Stimulated activated naive CD8-positive, alpha-beta T cell treated with anti-CD3 and anti-CD28 coated beads, Interleukin-15, amount 100 ng/mL, for 72 hours (primary cell): ENCODE data around the gene CYP4A22.
"Not testable (repeated sequence)": the region's sequence is repeated elsewhere in the genome, so short reads cannot be mapped to it uniquely, and the experiment has no call there.

Experiments
- ATAC-seq: fragments of 150-1000 bp; cut with Tn5 transposase; 2 replicates; pipeline ENCODE4 v1.10.0; 2021; ENCODE audit warnings: mild to moderate bottlenecking, moderate library complexity
- DNase-seq, 2 donors: peaks; one replicate each; pipeline ENCODE4 v3.0.0; 2021 to 2022
- H3K27ac Mint-ChIP-seq, 2 donors: one replicate each; pipeline ENCODE4 v1.8.0; 2022; ENCODE audit warnings: mild to moderate bottlenecking in 2 of 2, mixed read lengths in 2 of 2, moderate library complexity in 2 of 2
- H3K27me3 Mint-ChIP-seq: one replicate; pipeline ENCODE4 v1.8.0; 2022; ENCODE audit warnings: mixed read lengths
- H3K4me1 Mint-ChIP-seq: one replicate; pipeline ENCODE4 v1.8.0; 2022; ENCODE audit warnings: mild to moderate bottlenecking, mixed read lengths
- H3K4me3 Mint-ChIP-seq, 2 donors: one replicate each; pipeline ENCODE4 v1.8.0; 2022; ENCODE audit warnings: mild to moderate bottlenecking in 2 of 2, mixed read lengths in 2 of 2, moderate library complexity in 1 of 2
- H3K9me3 Mint-ChIP-seq, 2 donors: one replicate each; pipeline ENCODE4 v1.8.0; 2022; ENCODE audit warnings: mixed read lengths in 2 of 2

Gene CYP4A22, protein sequence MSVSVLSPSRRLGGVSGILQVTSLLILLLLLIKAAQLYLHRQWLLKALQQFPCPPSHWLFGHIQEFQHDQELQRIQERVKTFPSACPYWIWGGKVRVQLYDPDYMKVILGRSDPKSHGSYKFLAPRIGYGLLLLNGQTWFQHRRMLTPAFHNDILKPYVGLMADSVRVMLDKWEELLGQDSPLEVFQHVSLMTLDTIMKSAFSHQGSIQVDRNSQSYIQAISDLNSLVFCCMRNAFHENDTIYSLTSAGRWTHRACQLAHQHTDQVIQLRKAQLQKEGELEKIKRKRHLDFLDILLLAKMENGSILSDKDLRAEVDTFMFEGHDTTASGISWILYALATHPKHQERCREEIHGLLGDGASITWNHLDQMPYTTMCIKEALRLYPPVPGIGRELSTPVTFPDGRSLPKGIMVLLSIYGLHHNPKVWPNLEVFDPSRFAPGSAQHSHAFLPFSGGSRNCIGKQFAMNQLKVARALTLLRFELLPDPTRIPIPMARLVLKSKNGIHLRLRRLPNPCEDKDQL

DNA sequence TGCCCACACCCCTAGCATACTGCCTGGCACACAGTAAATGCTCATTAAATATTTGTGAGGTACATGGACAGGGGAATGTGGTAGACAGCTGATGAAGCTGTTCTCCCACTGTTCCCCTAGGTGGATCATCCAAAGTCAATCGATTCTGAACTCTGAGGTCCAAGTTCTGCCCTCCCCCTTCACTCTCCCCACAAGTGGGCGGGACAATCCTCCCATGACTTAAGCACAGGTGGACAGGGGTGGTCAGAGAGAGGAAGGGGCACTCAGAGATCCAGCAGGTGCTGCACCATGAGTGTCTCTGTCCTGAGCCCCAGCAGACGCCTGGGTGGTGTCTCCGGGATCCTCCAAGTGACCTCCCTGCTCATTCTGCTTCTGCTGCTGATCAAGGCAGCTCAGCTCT, at the start of gene CYP4A22:
Gene CYP4A22 (plus strand): TSS at position 244 of the 400 bp plus-strand sequence. CDS start 45 bp downstream, at position 289.
- DNase-seq (no peak), ATAC-seq (no peak)
- Mint-ChIP-seq H3K4me1 (no peaks in the 10 kb centered on the region), H3K27ac (no peak within 1 kb of the TSS), H3K27me3 (peaks cover 5% of the 10 kb centered on the region), H3K9me3 (no peaks in the 10 kb centered on the region), H3K4me3 (no peak within 1 kb of the TSS)

DNA sequence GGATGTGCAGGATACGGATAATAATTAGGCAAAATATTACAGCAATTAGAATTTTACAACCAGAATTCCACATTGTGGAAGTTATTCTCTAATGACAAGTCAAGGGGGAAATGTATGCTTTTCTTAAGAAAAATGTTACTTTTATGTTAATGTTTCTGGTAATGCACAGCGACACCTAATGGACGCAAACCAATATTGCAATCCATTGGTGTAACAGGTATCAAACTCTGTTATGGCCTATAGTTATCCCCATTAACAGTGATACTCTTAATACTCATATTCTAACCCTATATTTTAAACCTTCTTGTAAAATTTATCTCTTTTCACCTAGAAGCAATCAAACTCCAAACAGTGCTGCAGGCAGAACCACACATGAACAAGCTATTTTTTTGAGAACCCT, 47.9 kb upstream of the CYP4A22 start:
- H3K27ac Mint-ChIP-seq, H3K4me1 Mint-ChIP-seq, H3K27me3 Mint-ChIP-seq, ATAC-seq, H3K4me3 Mint-ChIP-seq, H3K9me3 Mint-ChIP-seq: not testable (repeated sequence)
- DNase-seq, result peak; percentile 21 to 27

DNA sequence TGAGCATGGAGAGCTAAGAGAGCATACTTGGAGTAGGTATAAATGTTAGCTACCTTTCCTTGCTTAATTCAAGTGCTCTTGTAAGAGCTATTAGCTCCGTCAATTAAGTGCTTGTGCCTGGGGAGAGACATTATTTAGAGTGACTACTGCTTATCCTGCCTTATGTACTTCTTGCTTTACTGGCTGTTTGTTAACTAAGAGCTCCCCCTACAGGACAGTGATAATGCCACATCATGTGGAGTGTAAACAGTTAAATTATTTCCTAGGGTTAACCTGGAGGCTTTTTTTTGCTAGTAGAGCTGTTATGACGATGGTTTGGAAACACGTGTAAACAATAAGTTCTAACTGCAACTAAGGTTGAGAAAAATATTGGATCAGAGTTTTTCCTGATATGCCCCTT, 45.8 kb upstream of the CYP4A22 start:
- H3K4me3 Mint-ChIP-seq, DNase-seq, ATAC-seq, H3K4me1 Mint-ChIP-seq, H3K27ac Mint-ChIP-seq, H3K27me3 Mint-ChIP-seq, H3K9me3 Mint-ChIP-seq: not testable (repeated sequence)

DNA sequence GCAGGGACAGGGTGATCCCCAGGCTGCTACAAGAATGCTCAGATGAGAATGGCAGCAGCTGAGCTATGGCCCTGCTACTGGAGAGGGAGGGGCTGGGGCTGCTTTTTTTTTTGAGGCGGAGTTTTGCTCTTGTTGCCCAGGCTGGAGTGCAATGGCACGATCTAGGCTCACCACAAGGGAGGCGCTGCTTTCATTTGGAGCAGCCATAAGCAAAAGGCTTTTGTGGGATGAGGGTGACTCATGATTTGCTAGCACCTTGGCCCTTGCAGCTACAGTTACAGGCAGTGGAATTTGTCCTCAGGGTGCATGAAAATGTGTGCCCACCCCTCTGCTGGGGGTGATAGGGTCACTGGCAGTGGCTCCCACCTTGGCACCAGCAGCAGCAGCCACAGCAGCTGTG, 32.4 kb upstream of the CYP4A22 start:
- no peak overlapping the region for H3K27ac Mint-ChIP-seq
- no peak for DNase-seq
- H3K9me3 Mint-ChIP-seq, result peaks cover 0 to 14% of the 10 kb centered on the region in 2 donors
- no peaks in the 10 kb centered on the region for H3K4me1 Mint-ChIP-seq
- H3K27me3 Mint-ChIP-seq, result peaks cover 17% of the 10 kb centered on the region
- ATAC-seq, result no peak
- H3K4me3 Mint-ChIP-seq, result no peak overlapping the region

DNA sequence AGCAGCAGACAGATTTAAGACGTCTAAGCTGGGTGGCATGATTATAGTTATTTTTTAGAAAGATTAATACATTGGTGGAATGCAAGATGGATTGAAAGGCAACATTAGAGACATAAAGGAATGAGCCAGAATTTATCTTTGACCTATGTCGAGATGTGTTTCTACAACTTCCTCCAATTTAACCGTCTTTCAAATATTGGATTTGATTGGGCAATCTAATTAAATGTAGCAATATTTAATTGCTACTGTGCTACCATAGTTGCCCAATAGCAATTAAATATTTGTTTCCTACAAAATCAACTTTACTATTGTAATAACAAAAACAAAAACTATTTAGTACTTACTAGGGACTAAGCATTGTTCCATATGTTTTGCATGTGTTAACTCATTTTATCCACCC, 30.4 kb upstream of the CYP4A22 start:
- H3K4me3 Mint-ChIP-seq, result no peak overlapping the region
- no peak overlapping the region for H3K27ac Mint-ChIP-seq
- ATAC-seq (no peak), DNase-seq (no peak)
- H3K27me3 Mint-ChIP-seq, result peaks cover 17% of the 10 kb centered on the region
- H3K4me1 Mint-ChIP-seq, result no peaks in the 10 kb centered on the region
- peaks cover 0 to 14% of the 10 kb centered on the region in 2 donors for H3K9me3 Mint-ChIP-seq

DNA sequence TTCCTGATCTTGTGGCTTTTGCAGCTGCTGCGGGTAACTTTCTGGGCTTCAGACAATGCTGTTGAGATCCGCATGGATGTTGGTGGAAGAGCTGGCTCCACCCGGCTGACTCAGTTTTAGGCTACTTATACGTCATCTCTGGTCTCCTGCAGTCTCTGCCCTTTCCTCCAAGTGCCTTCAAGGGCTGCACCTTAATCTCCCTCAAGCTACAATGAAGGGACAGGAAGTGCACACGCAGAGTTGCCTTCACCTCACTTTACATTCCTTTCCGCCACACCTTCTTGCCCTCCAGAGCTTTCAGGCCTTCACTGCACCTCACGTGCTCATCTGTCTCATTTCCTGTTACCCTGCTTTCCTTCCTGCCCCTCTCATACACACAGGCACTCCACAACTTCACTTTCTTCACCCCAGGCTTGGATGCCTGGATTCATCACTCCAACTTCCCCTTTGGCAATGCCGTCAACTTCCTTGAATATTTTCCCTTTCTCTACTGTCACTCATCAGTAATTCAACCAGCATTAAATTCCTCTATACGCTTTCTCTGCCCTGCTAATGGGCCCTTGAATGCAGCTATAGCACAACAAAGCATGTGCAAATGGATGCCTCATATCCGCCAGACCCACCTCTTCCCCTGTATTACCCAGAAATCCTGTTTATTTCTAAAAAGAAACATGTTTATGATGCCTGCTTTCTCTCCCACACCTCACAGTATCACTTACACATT, 29.2 kb upstream of the CYP4A22 start:
- not testable (repeated sequence) for H3K4me3 Mint-ChIP-seq, DNase-seq, H3K27ac Mint-ChIP-seq, H3K9me3 Mint-ChIP-seq, H3K4me1 Mint-ChIP-seq, ATAC-seq
- peaks cover 17% of the 10 kb centered on the region for H3K27me3 Mint-ChIP-seq

DNA sequence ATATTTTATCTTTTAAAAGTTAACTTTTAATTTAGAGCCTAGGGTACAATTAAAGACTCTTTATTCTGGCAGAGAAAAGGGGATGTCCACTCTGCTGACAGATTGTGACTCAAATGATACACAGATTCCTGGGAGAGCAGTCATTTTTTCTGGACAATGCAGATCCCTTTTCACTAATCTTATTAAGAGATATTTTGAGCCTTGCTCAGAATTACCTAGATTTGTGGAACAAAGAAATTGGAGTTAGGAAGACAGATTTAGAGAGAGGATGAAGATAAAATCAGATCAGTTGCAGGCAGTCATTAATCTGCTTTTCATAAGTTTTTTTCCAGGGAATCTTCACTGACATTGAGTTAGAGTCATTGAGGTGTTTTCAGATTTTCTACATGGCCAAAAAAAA, 27.8 kb upstream of the CYP4A22 start:
- DNase-seq, ATAC-seq, H3K4me3 Mint-ChIP-seq, H3K4me1 Mint-ChIP-seq, H3K9me3 Mint-ChIP-seq: not testable (repeated sequence)
- Mint-ChIP-seq H3K27ac (peak overlapping the region in 1 of 2 donors; percentile 49), H3K27me3 (peaks cover 17% of the 10 kb centered on the region)

DNA sequence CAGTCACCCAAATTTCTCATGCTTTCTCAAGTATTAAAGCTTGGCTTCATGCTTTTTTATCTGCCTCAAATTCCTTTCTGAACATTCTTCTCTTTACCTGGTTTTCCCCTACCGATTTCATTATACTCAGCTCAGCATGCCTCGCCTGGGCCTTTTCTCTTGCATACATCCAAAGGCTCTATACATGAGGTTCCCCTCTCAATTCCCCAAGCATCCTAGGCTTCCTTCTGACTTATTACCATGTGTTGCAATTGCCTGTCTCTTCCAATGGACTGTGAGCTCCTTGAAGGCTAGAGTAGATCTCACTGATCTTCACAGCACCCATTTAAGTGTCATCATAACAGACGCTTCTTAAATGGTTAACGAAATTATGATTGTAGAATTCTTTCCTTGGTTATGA, 24.1 kb upstream of the CYP4A22 start:
- ATAC-seq, result no peak
- no peak for DNase-seq
- peaks cover 7% of the 10 kb centered on the region for H3K27me3 Mint-ChIP-seq
- no peak overlapping the region for H3K27ac Mint-ChIP-seq
- H3K4me3 Mint-ChIP-seq, result no peak overlapping the region
- no peaks in the 10 kb centered on the region for H3K4me1 Mint-ChIP-seq
- no peaks in the 10 kb centered on the region for H3K9me3 Mint-ChIP-seq

DNA sequence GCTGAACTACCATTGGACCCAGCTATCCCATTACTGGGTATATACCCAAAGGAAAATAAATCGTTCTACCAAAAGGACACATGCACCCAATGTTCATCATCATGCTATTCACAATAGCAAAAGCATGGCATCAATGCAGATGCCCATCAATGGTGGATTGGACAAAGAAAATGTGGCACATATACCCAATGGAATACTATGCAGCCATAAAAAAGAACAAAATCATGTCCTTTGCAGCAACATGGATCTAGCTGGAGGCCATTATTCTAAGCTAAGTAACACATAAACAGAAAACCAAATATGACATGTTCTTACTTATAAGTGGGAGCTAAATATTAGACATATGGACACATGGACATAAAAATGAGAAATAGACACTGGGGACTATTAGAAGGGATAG, 16.2 kb upstream of the CYP4A22 start:
- H3K27me3 Mint-ChIP-seq, result peaks cover 18% of the 10 kb centered on the region
- H3K9me3 Mint-ChIP-seq, H3K4me1 Mint-ChIP-seq, H3K27ac Mint-ChIP-seq, H3K4me3 Mint-ChIP-seq, DNase-seq, ATAC-seq: not testable (repeated sequence)

DNA sequence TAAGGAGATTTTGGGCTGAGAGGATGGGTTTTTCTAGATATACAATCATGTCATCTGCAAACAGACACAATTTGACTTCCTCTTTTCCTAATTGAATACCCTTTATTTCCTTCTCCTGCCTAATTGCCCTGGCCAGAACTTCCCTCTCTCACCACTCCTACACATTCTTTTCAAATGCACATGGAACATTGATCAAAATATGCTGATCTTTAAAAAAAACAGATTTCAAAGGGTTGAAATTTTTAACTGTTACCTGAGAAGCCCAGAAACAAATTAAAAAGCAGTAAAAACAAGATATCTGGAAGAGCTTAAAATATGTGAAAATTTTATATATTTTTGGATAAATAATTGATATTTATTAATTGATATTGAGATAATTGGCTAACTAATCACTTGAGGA, 12.4 kb upstream of the CYP4A22 start:
- ATAC-seq, DNase-seq, H3K4me3 Mint-ChIP-seq, H3K9me3 Mint-ChIP-seq, H3K4me1 Mint-ChIP-seq, H3K27ac Mint-ChIP-seq, H3K27me3 Mint-ChIP-seq: not testable (repeated sequence)

DNA sequence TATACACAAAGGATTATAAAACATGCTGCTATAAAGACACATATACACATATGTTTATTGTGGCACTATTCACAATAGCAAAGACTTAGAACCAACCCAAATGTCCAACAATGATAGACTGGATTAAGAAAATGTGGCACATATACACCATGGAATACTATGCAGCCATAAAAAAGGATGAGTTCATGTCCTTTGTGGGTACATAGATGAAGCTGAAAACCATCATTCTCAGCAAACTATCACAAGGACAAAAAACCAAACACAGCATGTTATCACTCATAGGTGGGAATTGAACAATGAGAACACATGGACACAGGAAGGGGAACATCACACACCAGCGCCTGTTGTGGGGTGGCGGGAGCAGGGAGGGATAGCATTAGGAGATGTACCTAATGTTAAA, 10.2 kb upstream of the CYP4A22 start:
- not testable (repeated sequence) for H3K4me1 Mint-ChIP-seq, H3K27ac Mint-ChIP-seq, H3K9me3 Mint-ChIP-seq, DNase-seq, H3K4me3 Mint-ChIP-seq, ATAC-seq
- H3K27me3 Mint-ChIP-seq, result peaks cover 17% of the 10 kb centered on the region

DNA sequence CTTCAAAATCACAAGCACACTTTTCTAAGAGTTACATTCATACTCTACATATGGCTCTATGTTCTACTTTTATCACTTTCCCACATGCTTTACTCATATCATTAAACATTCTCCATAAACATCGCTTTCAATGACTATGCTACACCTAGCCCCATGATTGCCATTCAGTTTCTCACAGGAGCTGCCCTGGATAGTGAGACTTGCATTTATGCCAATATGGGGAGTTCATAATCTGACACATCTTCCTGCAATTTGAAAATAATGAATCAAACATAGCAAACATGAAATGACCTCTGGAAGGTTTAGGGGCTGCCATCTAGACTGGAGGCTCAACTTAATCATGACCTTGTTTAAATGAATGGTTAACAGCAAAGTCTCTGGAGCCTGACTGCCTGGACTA, 9.0 kb upstream of the CYP4A22 start:
- Mint-ChIP-seq H3K27ac (no peak overlapping the region), H3K4me3 (no peak overlapping the region), H3K4me1 (no peaks in the 10 kb centered on the region), H3K27me3 (peaks cover 17% of the 10 kb centered on the region), H3K9me3 (no peaks in the 10 kb centered on the region)
- no peak for ATAC-seq
- DNase-seq, result no peak

DNA sequence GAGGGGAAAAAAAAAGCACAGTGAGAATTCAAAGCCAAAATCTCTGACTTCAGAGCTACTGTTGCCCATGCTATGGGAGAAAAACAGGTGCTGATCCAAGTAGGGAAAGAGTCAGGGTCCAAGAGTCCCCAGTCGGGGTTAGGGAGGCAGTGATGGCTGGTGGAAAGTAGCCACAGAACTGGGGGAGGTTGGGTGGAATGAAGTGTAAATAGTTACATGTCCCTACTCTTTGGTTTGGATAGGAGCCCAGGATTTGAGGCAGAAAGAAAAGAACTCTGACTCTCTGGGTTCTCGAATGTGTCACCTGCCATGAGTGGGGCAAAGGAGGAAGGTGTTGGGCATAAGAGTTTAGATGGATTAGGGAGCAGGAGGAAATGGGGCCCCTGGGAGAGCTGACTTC, 8.4 kb upstream of the CYP4A22 start:
- H3K27ac Mint-ChIP-seq, ATAC-seq, H3K4me1 Mint-ChIP-seq, H3K9me3 Mint-ChIP-seq, DNase-seq, H3K4me3 Mint-ChIP-seq: not testable (repeated sequence)
- H3K27me3 Mint-ChIP-seq, result peaks cover 17% of the 10 kb centered on the region

DNA sequence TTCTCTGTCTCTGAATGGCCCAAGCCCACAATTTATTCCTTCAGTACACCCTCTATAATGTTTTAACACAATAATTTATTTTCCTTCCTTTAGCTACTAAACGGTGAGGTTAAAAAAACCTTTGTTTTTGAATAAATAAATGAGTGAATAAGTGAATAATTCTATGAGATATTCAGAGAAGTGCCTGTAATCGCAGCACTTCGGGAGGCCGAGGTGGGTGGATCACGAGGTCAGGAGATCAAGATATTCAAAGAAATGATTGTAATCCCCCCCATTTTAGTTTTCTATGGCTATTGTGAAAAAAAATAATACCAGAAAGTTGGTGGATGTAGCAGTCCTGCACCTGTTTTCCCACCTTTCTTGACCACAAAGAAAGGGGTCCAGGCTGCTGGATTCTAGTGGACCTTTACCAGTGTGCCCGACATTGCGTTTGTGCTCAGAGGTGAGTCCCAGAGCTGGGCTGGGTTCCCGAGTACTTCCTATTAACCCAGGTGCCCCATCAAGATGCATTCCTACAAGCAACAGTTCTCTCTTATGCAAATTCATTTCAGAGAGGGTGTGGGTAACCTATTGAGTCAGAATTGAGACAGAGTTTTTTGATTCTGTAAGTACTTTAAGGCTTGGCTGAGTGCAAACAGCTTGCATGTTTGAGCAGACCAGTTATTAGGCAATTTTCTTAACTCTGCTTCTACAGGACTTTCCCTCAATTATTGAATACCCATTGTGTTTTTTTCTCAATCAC, 7.6 kb upstream of the CYP4A22 start:
- not testable (repeated sequence) for H3K4me3 Mint-ChIP-seq, H3K4me1 Mint-ChIP-seq, DNase-seq, ATAC-seq, H3K9me3 Mint-ChIP-seq
- Mint-ChIP-seq H3K27ac (peak overlapping the region in 1 of 2 donors; percentile 35), H3K27me3 (peaks cover 15% of the 10 kb centered on the region)

DNA sequence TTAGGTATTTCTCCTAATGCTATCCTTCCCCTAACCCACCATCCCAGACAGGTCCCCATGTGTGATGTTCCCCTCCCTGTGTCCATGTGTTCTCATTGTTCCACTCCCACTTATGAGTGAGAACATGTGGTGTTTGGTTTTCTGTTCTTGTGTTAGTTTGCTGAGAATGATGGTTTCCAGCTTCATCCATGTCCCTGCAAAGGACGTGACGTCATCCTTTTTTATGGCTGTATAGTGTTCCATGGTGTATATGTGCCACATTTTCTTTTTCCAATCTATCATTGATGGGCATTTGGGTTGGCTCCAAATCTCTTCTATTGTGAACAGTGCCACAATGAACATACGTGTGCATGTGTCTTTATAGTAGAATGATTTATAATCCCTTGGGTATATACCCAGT, 4.6 kb upstream of the CYP4A22 start:
- ATAC-seq, H3K4me3 Mint-ChIP-seq: not testable (repeated sequence)

More for the DNA sequence above, 4.6 kb upstream of the CYP4A22 start:
- H3K4me1 Mint-ChIP-seq, H3K27me3 Mint-ChIP-seq, H3K9me3 Mint-ChIP-seq, H3K27ac Mint-ChIP-seq, DNase-seq: not testable (repeated sequence)
